ENCODE results near the gene RUFY3. TPM values are rescaled to one million over a fixed set of nuclear protein-coding genes. Genes with fewer than 3 reads are reported as not detected.
"Not testable (repeated sequence)": the region's sequence is repeated elsewhere in the genome, so short reads cannot be mapped to it uniquely, and the experiment has no call there.

The RUFY3 gene
- total RNA-seq, 1 donor from 2014 or later: 11.7 TPM

- intact Hi-C loops (cut with DNase I): loop anchor here (1.0 to 10.0 kb wide), 7 partner anchors 16 to 1758 kb away; partner anchors contain the start of genes DCK, GRSF1 and MOB1B
- H3K27me3 ChIP-seq: no peaks in the 10 kb centered on the region
- H3K27ac ChIP-seq: peak overlapping the region; percentile 81 to 98
- no peaks in the 10 kb centered on the region for H3K9me3 ChIP-seq
- DNase-seq (ENCODE audit: low spot score in 2 of 2): no peak
- peaks cover 0 to 6% of the 10 kb centered on the region in 2 donors for H3K36me3 ChIP-seq
- peaks cover 0 to 23% of the 10 kb centered on the region in 2 donors for H3K4me1 ChIP-seq
- H3K4me3 ChIP-seq: peak overlapping the region; percentile 86 to 88
- TF ChIP-seq CTCF (IDR thresholded peaks at IDR 0.05): no peak
Measured at GRCh38 chr4:70688795-70689231, 33.0 kb upstream of the RUFY3 start.

- no peak for DNase-seq (ENCODE audit: low spot score in 2 of 2)
- H3K4me3 ChIP-seq: no peak overlapping the region
- no peaks in the 10 kb centered on the region for H3K27me3 ChIP-seq
- peaks cover 0 to 6% of the 10 kb centered on the region in 2 donors for H3K36me3 ChIP-seq
- intact Hi-C loops (cut with DNase I): no loop called here
- H3K9me3 ChIP-seq: no peaks in the 10 kb centered on the region
- no peak for TF ChIP-seq CTCF (IDR thresholded peaks at IDR 0.05)
- H3K4me1 ChIP-seq: peaks cover 0 to 23% of the 10 kb centered on the region in 2 donors
- H3K27ac ChIP-seq: no peak overlapping the region
Measured at GRCh38 chr4:70691661-70692060, 30.1 kb upstream of the RUFY3 start.

- H3K9me3 ChIP-seq; H3K4me3 ChIP-seq; H3K27me3 ChIP-seq; H3K27ac ChIP-seq; H3K36me3 ChIP-seq; intact Hi-C loops (cut with DNase I); DNase-seq (ENCODE audit: low spot score in 2 of 2): not testable (repeated sequence)
- peaks cover 0 to 17% of the 10 kb centered on the region in 2 donors for H3K4me1 ChIP-seq
Measured at GRCh38 chr4:70694633-70695032, 27.1 kb upstream of the RUFY3 start.

GRCh38 chr4:70698435-70698834 lies 23.3 kb upstream of the RUFY3 start:
- H3K27ac ChIP-seq; H3K4me3 ChIP-seq; H3K4me1 ChIP-seq; H3K9me3 ChIP-seq; H3K36me3 ChIP-seq; DNase-seq (ENCODE audit: low spot score in 2 of 2); intact Hi-C loops (cut with DNase I); H3K27me3 ChIP-seq: not testable (repeated sequence)

- intact Hi-C loops (cut with DNase I): no loop called here
- TF ChIP-seq CTCF (IDR thresholded peaks at IDR 0.05): no peak
- no peak overlapping the region for H3K27ac ChIP-seq
- DNase-seq (ENCODE audit: low spot score in 2 of 2): no peak
- no peaks in the 10 kb centered on the region for H3K9me3 ChIP-seq
- no peak overlapping the region for H3K4me3 ChIP-seq
- no peaks in the 10 kb centered on the region for H3K4me1 ChIP-seq
- no peaks in the 10 kb centered on the region for H3K36me3 ChIP-seq
- H3K27me3 ChIP-seq: no peaks in the 10 kb centered on the region
Measured at GRCh38 chr4:70700712-70701111, 21.1 kb upstream of the RUFY3 start.

GRCh38 chr4:70701271-70701670 lies 20.5 kb upstream of the RUFY3 start:
- H3K27me3 ChIP-seq: no peaks in the 10 kb centered on the region
- H3K4me3 ChIP-seq: no peak overlapping the region
- intact Hi-C loops (cut with DNase I): no loop called here
- no peak for TF ChIP-seq CTCF (IDR thresholded peaks at IDR 0.05)
- DNase-seq (ENCODE audit: low spot score in 2 of 2): no peak
- no peak overlapping the region for H3K27ac ChIP-seq
- no peaks in the 10 kb centered on the region for H3K36me3 ChIP-seq
- H3K4me1 ChIP-seq: peaks cover 0 to 2% of the 10 kb centered on the region in 2 donors
- no peaks in the 10 kb centered on the region for H3K9me3 ChIP-seq

- H3K9me3 ChIP-seq; H3K36me3 ChIP-seq; DNase-seq (ENCODE audit: low spot score in 2 of 2); intact Hi-C loops (cut with DNase I); H3K4me3 ChIP-seq; H3K27me3 ChIP-seq: not testable (repeated sequence)
- Histone ChIP-seq H3K4me1 (peaks cover 0 to 11% of the 10 kb centered on the region in 2 donors), H3K27ac (peak overlapping the region in 1 of 2 donors; percentile 96)
Measured at GRCh38 chr4:70702592-70702991, 19.2 kb upstream of the RUFY3 start.

Measured in ascending aorta (tissue), 2 donors.